ENCODE measurements around the gene DNAH8.

DNA sequence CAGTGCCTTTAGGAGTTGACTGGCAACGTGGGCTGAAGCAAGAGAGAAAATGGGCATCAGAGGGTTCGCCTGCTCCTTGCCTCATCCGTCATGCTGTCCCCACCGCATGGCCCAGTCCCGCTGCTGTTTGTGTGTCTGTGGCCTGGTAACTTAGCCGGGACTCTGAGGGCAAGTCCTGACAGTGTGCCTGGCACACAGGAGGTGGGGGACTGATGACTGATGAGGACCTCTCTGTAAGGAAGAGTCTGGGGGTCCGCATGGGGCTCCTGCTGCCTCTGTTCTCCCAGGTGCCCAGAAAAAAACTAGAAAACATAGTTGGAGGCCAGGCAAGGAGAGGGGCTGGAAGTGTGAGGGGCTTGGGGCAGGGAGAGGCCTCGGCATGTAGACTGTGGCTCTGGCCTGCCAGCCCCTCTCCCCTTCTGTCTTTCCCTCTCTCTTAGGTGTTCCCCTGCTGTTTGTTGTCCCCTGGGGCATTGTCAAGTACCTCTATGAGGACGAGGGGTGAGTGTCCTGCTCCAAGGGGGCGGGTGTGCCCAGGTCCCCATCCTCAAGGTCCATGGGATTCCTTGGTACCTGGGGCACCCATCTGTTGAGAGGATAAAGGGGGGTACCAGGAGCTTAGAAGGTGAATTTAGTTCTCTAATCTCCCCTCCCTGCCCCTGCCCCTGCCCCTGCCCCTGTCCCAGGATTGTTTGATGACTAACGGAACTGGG, 362.9 kb downstream of the DNAH8 start:
- TF ChIP-seq, protein P1, sequence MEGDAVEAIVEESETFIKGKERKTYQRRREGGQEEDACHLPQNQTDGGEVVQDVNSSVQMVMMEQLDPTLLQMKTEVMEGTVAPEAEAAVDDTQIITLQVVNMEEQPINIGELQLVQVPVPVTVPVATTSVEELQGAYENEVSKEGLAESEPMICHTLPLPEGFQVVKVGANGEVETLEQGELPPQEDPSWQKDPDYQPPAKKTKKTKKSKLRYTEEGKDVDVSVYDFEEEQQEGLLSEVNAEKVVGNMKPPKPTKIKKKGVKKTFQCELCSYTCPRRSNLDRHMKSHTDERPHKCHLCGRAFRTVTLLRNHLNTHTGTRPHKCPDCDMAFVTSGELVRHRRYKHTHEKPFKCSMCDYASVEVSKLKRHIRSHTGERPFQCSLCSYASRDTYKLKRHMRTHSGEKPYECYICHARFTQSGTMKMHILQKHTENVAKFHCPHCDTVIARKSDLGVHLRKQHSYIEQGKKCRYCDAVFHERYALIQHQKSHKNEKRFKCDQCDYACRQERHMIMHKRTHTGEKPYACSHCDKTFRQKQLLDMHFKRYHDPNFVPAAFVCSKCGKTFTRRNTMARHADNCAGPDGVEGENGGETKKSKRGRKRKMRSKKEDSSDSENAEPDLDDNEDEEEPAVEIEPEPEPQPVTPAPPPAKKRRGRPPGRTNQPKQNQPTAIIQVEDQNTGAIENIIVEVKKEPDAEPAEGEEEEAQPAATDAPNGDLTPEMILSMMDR (IDR thresholded peaks at IDR 0.05; ENCODE audit: insufficient read depth, low read depth, low read length): no peak
- no peak for TF ChIP-seq EZH2 (IDR thresholded peaks at IDR 0.05; ENCODE audit: insufficient read depth, low read length)
